ENCODE results near the gene TRIM67. TPM values are rescaled to one million over a fixed set of nuclear protein-coding genes. Genes with fewer than 3 reads are reported as not detected.

Gene TRIM67
- total RNA-seq, 2 donors from 2014 or later, result under 0.01 TPM; not detected in 1

DNA sequence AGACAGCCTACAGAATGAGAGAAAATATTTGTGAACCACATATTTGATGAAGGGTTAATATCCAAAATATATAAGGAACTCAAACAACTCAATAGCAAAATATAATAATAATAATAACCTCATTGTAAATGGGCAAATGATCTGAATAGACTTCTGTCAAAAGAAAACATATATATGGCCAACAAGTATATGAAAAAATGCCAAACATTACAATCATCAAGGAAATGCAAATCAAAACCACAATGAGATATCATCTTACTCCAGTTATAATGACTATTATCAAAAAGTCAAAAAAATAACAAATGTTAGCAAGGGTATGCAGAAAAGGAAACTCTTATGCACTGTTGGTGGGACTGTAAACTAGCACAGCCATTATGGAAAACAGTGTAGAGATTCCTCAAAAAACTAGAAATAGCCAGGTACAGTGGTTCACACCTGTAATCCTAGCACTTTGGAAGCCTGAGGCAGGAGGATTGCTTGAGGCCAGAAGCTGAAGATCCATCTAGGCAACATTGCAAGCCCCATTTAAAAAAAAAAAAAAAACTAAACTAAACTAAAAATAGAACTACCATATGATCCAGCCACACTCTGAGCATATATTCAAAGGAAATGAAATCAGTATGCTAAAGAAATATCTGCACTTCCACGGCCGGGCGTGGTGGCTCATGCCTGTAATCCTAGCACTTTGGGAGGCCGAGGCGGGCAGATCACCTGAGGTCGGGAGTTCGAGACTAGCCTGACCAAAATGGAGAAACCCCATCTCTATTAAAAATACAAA is 17.3 kb upstream of the TRIM67 start:
- WGBS, 2 donors, result 79% methylated on average over 7 of the region's 7 CpGs
- TF ChIP-seq POLR2A (IDR thresholded peaks at IDR 0.05) (no peak), CTCF (IDR thresholded peaks at IDR 0.05) (no peak)
- no peak overlapping the region for H3K4me3 ChIP-seq
- no peaks in the 10 kb centered on the region for H3K36me3 ChIP-seq (replicated peaks in 1 of 2; ENCODE audit: insufficient read depth in 1 of 2, low read depth in 2 of 2)
- H3K9me3 ChIP-seq, result no peaks in the 10 kb centered on the region
- H3K27me3 ChIP-seq, result no peaks in the 10 kb centered on the region
- ATAC-seq (no peak), DNase-seq (no peak)
- intact Hi-C loops (cut with DNase I), result no loop called here
- H3K27ac ChIP-seq, result no peak overlapping the region
- H3K4me1 ChIP-seq, result peaks cover 3% of the 10 kb centered on the region

DNA sequence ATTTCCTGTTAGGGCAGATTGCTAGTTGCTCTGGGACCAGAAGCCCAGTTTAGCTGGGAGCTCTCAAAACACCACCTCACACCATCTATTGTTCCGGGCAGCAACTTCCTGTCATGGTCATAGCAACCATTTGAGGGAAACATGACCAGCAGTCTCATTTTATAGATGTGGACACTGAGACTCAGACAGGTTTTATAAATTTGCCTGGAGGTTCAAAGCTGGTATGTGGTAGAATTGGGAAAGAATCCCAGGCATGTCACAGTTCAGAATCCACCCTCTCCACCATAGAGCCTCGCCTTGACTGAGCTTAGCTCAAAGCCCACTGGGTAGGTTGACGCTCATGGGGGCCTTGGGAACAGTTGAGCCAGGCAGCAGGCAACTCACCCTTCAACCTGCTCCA is 14.0 kb upstream of the TRIM67 start:
- no peak overlapping the region for H3K4me3 ChIP-seq
- no peaks in the 10 kb centered on the region for H3K4me1 ChIP-seq
- 68 to 76% methylated on average over 3 of the region's 3 CpGs for WGBS, 2 donors
- TF ChIP-seq CTCF (IDR thresholded peaks at IDR 0.05), result no peak
- no peak for TF ChIP-seq POLR2A (IDR thresholded peaks at IDR 0.05)
- intact Hi-C loops (cut with DNase I), result no loop called here
- no peaks in the 10 kb centered on the region for H3K36me3 ChIP-seq (replicated peaks in 1 of 2; ENCODE audit: insufficient read depth in 1 of 2, low read depth in 2 of 2)
- H3K27ac ChIP-seq, result no peak overlapping the region
- DNase-seq (no peak), ATAC-seq (no peak)
- H3K9me3 ChIP-seq, result peaks cover 0 to 8% (median 0%) of the 10 kb centered on the region in 3 donors
- no peaks in the 10 kb centered on the region for H3K27me3 ChIP-seq

DNA sequence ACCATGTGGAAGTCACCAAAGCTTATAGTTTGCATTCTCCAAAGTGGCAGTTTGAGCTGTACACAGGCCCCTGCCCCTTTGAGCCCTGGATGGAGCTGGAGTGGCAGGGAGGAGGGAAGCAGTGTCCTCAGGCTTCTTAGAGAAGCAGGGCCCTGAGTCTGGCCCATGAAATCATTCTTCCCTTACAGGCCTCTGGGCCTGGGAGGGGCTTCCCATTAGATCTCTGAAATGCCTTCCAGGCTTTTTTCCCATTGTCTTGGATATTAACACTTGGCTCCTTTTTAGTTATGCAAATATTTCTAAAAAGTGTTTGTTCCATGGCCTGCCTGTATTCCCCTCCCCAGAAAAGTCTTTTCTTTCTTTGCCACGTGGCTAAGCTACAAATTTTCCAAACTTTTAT is 10.0 kb upstream of the TRIM67 start:
- Histone ChIP-seq H3K9me3 (peaks cover 0 to 8% (median 0%) of the 10 kb centered on the region in 3 donors), H3K4me1 (no peaks in the 10 kb centered on the region), H3K4me3 (no peak overlapping the region), H3K36me3 (replicated peaks in 1 of 2; ENCODE audit: insufficient read depth in 1 of 2, low read depth in 2 of 2) (no peaks in the 10 kb centered on the region), H3K27me3 (no peaks in the 10 kb centered on the region), H3K27ac (no peak overlapping the region)
- TF ChIP-seq POLR2A (IDR thresholded peaks at IDR 0.05) (no peak), CTCF (IDR thresholded peaks at IDR 0.05) (no peak)
- ATAC-seq (no peak), DNase-seq (no peak)
- WGBS, 2 donors, result 0 to 22% methylated on average over 1 of the region's 1 CpG
- intact Hi-C loops (cut with DNase I), result no loop called here

DNA sequence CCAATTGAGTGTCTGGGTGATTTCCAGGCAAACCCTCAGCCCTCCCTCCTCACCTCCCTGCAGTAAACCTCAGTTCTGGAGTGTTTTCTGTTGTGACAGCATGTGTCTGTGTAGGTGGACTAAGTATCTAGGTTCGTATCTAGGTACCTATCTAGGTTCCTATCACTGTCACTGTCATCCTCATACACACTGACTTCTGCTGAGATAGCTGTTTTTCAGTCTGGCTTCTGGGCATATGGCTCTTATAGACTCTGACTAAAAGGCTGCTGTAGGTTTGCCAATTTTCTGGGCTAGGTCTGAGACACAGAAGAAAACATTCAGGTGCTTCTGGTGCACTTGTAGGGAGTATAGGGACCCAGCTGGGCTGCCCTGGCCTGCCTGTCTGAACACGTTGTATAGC is 8.1 kb upstream of the TRIM67 start:
- H3K4me3 ChIP-seq, result no peak overlapping the region
- TF ChIP-seq CTCF (IDR thresholded peaks at IDR 0.05) (no peak), POLR2A (IDR thresholded peaks at IDR 0.05) (no peak)
- H3K27me3 ChIP-seq, result no peaks in the 10 kb centered on the region
- ATAC-seq (no peak), DNase-seq (no peak)
- WGBS, 2 donors, result 54 to 56% methylated on average over 2 of the region's 2 CpGs
- no peaks in the 10 kb centered on the region for H3K4me1 ChIP-seq
- H3K36me3 ChIP-seq (replicated peaks in 1 of 2; ENCODE audit: insufficient read depth in 1 of 2, low read depth in 2 of 2), result no peaks in the 10 kb centered on the region
- intact Hi-C loops (cut with DNase I), result no loop called here
- H3K27ac ChIP-seq, result no peak overlapping the region
- H3K9me3 ChIP-seq, result peaks cover 0 to 8% (median 0%) of the 10 kb centered on the region in 3 donors

DNA sequence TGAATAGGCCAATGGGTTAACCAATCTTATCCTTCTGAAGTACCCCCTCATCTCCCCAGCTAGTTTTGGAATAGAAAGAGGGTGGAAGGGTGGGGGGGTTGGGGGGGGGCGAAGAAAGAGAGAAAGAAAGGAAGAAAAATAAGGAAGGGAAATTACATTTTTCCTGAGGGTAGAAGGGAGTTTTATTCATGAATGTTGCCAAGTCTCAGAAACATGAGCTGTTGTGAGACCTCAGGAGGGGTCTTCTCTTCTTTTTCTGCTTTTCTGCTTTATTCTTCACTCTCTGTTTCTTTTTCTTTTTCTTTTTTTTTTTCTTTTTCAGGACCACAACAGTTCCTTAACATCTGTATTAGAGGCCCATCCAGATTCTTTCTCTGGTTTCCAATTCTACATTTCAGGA is 6.0 kb upstream of the TRIM67 start:
- DNase-seq, result no peak
- Histone ChIP-seq H3K4me3 (no peak overlapping the region), H3K27ac (no peak overlapping the region), H3K4me1 (no peaks in the 10 kb centered on the region), H3K36me3 (replicated peaks in 1 of 2; ENCODE audit: insufficient read depth in 1 of 2, low read depth in 2 of 2) (no peaks in the 10 kb centered on the region), H3K27me3 (no peaks in the 10 kb centered on the region), H3K9me3 (peaks cover 0 to 8% (median 0%) of the 10 kb centered on the region in 3 donors)
- no peak for ATAC-seq
- WGBS, 2 donors, result 46 to 71% methylated on average over 1 of the region's 1 CpG
- TF ChIP-seq POLR2A (IDR thresholded peaks at IDR 0.05) (no peak), CTCF (IDR thresholded peaks at IDR 0.05) (no peak)
- intact Hi-C loops (cut with DNase I), result no loop called here

Data from body of pancreas (tissue), 4 donors.